GM12891 (cell line): ENCODE data around the gene GTF2H3.

Source experiments
- PAX5 ChIP-seq: IDR thresholded peaks from 2 replicates; pipeline ENCODE4 v1.6.1; 2011; ENCODE audit warnings: low read length, moderate library complexity, mild to moderate bottlenecking; ENCODE audit not compliant: insufficient read depth, severe bottlenecking
- POLR2A ChIP-seq: IDR thresholded peaks from 2 replicates; pipeline ENCODE4 v1.6.1; 2011; ENCODE audit warnings: low read depth, low read length, control low read depth
- POLR2AphosphoS5 ChIP-seq: IDR thresholded peaks from 2 replicates; pipeline ENCODE4 v1.6.1; 2011; ENCODE audit warnings: low read depth, low read length, control low read depth
- SPI1 ChIP-seq: IDR thresholded peaks from 2 replicates; pipeline ENCODE4 v1.6.1; 2011; ENCODE audit warnings: low read depth, low read length, control low read depth
- TAF1 ChIP-seq: IDR thresholded peaks from 2 replicates; pipeline ENCODE4 v1.6.1; 2011; ENCODE audit warnings: low read depth, low read length, control low read depth

DNA sequence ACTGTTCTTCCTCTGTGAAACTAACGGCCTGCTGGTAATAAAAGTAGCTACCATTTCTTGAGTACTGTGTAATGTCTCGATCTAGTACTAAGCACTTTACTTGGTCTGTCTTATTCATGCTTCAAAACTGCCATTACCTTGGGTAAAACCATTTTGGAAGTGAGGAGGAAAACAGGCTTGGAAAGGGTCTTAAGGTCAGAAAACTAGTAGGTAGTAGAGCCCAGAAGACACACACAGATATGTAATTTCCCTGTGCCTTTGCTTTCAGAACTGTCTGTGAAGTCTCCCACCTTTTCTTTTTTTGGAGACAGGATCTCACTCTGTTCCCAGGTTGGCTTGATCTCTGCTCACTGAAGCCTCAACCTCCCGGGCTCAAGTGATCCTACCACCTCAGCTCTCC lies 35.1 kb upstream of the GTF2H3 start:
- TF ChIP-seq POLR2A (0 out of 2 replicates have a peak, but pooled peaks have one; percentile 27), POLR2AphosphoS5 (no peak), TAF1 (no peak), PAX5 (no peak), SPI1 (no peak)
